K562 (cell line): ENCODE data around the gene RPRD1B. TPM values are rescaled to one million over a fixed set of nuclear protein-coding genes. Genes with fewer than 3 reads are reported as not detected.

Experiments used
- ATAC-seq: fragments of 200-7000 bp; cut with Tn5 transposase; 3 replicates; pipeline ENCODE4 v1.9.1; 2020; ENCODE audit warnings: moderate library complexity
- BruUV-seq: library from RNA; stranded (reverse); fragments of 400-500 nt; replicated peaks from 2 replicates; lab custom pipeline; 2021; lab: Mats Ljungman, UMichigan
- CTCF ChIA-PET: fragments of 300-600 bp; formaldehyde crosslinking; extraction: SDS; loops from one replicate; lab custom pipeline; 2021; ENCODE audit warnings: low intra/inter-chr PET ratio; lab: Yijun Ruan, JAX
- POLR2A ChIA-PET: fragments of 300-600, 350-650 bp; sonication (Branson Sonifier 250); formaldehyde crosslinking; extraction: SDS; loops from one replicate; lab custom pipeline; 2021; ENCODE audit warnings: antibody characterized with exemption, inconsistent platforms; lab: Yijun Ruan, JAX
- DNase-seq, 4 experiments: peaks; one replicate each; pipeline versions ENCODE4 v3.0.0 to v3.0.0-alpha.2; 2011 to 2018; ENCODE audit warnings: low spot score in 3 of 4, mixed read lengths in 3 of 4; ENCODE audit errors: extremely low read depth in 1 of 4
- FAIRE-seq: peaks from 2 replicates; lab custom pipeline; 2011; peaks lifted over from hg19 to GRCh38; lab: Jason Lieb, UNC
- H2AFZ ChIP-seq: 2 replicates; pipeline ENCODE4 v1.6.0; 2011; ENCODE audit warnings: low read depth, low read length, control low read depth, inconsistent platforms
- H3K27ac ChIP-seq: fragments of 200-600 bp; 3 replicates; pipeline ENCODE4 v1.8.0; 2011; ENCODE audit warnings: low read depth, mild to moderate bottlenecking, control low read depth, inconsistent platforms, low read length, moderate library complexity, mixed read lengths; ENCODE audit errors: extremely low read depth
- H3K27me3 ChIP-seq, 2 experiments: fragments of 300-600 bp in 1 of 2; 2 replicates in 1 of 2; 3 replicates in 1 of 2; pipeline versions ENCODE4 v1.6.0 to v1.8.0; 2011; ENCODE audit warnings: inconsistent platforms in 2 of 2, low read length in 2 of 2, mild to moderate bottlenecking in 1 of 2, mixed read lengths in 1 of 2, moderate library complexity in 1 of 2; ENCODE audit not compliant: control insufficient read depth in 2 of 2, insufficient read depth in 2 of 2
- H3K36me3 ChIP-seq: fragments of 300-600 bp; 3 replicates; pipeline ENCODE4 v1.8.0; 2011; ENCODE audit warnings: mild to moderate bottlenecking, low read length, inconsistent platforms; ENCODE audit not compliant: control insufficient read depth, insufficient read depth
- H3K4me1 ChIP-seq, 2 experiments: fragments of 200-600 bp in 1 of 2; replicated peaks in 1 of 2; 2 replicates in 1 of 2; 3 replicates in 1 of 2; pipeline versions ENCODE4 v1.5.1 to v1.8.0; 2011; ENCODE audit warnings: inconsistent platforms in 2 of 2, low read length in 2 of 2, mild to moderate bottlenecking in 1 of 2, mixed read lengths in 1 of 2, moderate library complexity in 1 of 2; ENCODE audit not compliant: control insufficient read depth in 2 of 2, insufficient read depth in 2 of 2
- H3K4me2 ChIP-seq: 2 replicates; pipeline ENCODE4 v1.6.1; 2011; ENCODE audit warnings: low read length, control low read depth, inconsistent platforms, mixed read lengths; ENCODE audit not compliant: insufficient read depth
- H3K4me3 ChIP-seq: fragments of 200-600 bp; sonication (generic), shearing (Covaris generic); 2 replicates; pipeline ENCODE4 v1.5.1; 2016; ENCODE audit warnings: control low read depth, inconsistent platforms
- H3K79me2 ChIP-seq: fragments of 200-600 bp; 3 replicates; pipeline ENCODE4 v1.8.0; 2011; ENCODE audit warnings: low read length, inconsistent platforms; ENCODE audit not compliant: control insufficient read depth, insufficient read depth
- H3K9ac ChIP-seq, 2 experiments: 2 replicates each; pipeline versions ENCODE4 v1.6.0 to v1.6.1; 2011; ENCODE audit warnings: low read depth in 2 of 2, low read length in 2 of 2, control low read depth in 1 of 2, inconsistent platforms in 1 of 2, mild to moderate bottlenecking in 1 of 2, mixed read lengths in 1 of 2; ENCODE audit not compliant: insufficient read depth in 1 of 2
- H3K9me1 ChIP-seq: one replicate; pipeline ENCODE4 v1.6.0; 2011; ENCODE audit warnings: inconsistent platforms, mild to moderate bottlenecking, low read length, moderate library complexity; ENCODE audit not compliant: control insufficient read depth, insufficient read depth
- H3K9me3 ChIP-seq: replicated peaks from 2 replicates; pipeline ENCODE4 v1.5.1; 2011; ENCODE audit warnings: low read depth, low read length, inconsistent platforms; ENCODE audit not compliant: control insufficient read depth, insufficient read depth
- H4K20me1 ChIP-seq: replicated peaks from 2 replicates; pipeline ENCODE4 v1.6.1; 2011; ENCODE audit warnings: low read length, inconsistent platforms, mixed read lengths; ENCODE audit not compliant: control insufficient read depth, insufficient read depth
- ARHGAP35 ChIP-seq: fragments of 450-650 bp; IDR thresholded peaks from 2 replicates; pipeline ENCODE4 v1.6.1; 2018; ENCODE audit not compliant: partially characterized antibody
- BRF1 ChIP-seq: IDR thresholded peaks from 3 replicates; pipeline ENCODE4 v1.6.1; 2011; ENCODE audit warnings: borderline replicate concordance, mild to moderate bottlenecking; ENCODE audit not compliant: insufficient read length; ENCODE audit errors: extremely low read depth
- ETV1 ChIP-seq: fragments of 450-650 bp; conservative IDR thresholded peaks from 2 replicates; pipeline ENCODE4 v1.6.1; 2016; ENCODE audit warnings: missing genetic modification characterization, control low read depth, low read depth, missing compliant biosample characterization
- HDAC3 ChIP-seq: fragments of 450-650 bp; IDR thresholded peaks from 2 replicates; pipeline ENCODE4 v1.6.1; 2018; ENCODE audit warnings: borderline replicate concordance, mild to moderate bottlenecking, moderate library complexity; ENCODE audit not compliant: partially characterized antibody
- MAZ ChIP-seq, 2 experiments: fragments of 450-650 bp in 1 of 2; sonication (generic) in 1 of 2; formaldehyde crosslinking; IDR thresholded peaks in 1 of 2; conservative IDR thresholded peaks in 1 of 2; 2 replicates each; pipeline versions ENCODE4 v1.4.0 to v1.5.0; 2020; ENCODE audit warnings: mild to moderate bottlenecking in 1 of 2, missing genetic modification reagents in 1 of 2
- NR1H2 ChIP-seq: sonication (generic); formaldehyde crosslinking; IDR thresholded peaks from 2 replicates; pipeline ENCODE4 v1.4.0; 2020; ENCODE audit warnings: mild to moderate bottlenecking, missing genetic modification reagents
- PML ChIP-seq: IDR thresholded peaks from 2 replicates; pipeline ENCODE4 v1.6.1; 2012; ENCODE audit warnings: low read length, inconsistent platforms
- TCF15 ChIP-seq: fragments of 250-450 bp; sonication (Bioruptor Pico); IDR thresholded peaks from 2 replicates; pipeline ENCODE4 v1.8.0; 2022; ENCODE audit warnings: moderate library complexity, mild to moderate bottlenecking, inconsistent platforms
- WHSC1 ChIP-seq: IDR thresholded peaks from one replicate; pipeline ENCODE4 v1.6.1; 2012; ENCODE audit warnings: low read length, control low read depth, inconsistent platforms
- ZBTB17 ChIP-seq: fragments of 450-650 bp; formaldehyde crosslinking; IDR thresholded peaks from 2 replicates; pipeline ENCODE4 v1.4.0; 2020; ENCODE audit warnings: mild to moderate bottlenecking
- ZNF143 ChIP-seq: sonication (generic); formaldehyde crosslinking; IDR thresholded peaks from 2 replicates; pipeline ENCODE4 v1.9.0; 2022; ENCODE audit warnings: mild to moderate bottlenecking, missing genetic modification reagents
- ZNF561 ChIP-seq: fragments of 450-650 bp; formaldehyde crosslinking; conservative IDR thresholded peaks from 2 replicates; pipeline ENCODE4 v1.4.0; 2020; ENCODE audit warnings: mild to moderate bottlenecking, moderate library complexity
- WGBS: fragments of 100-300 bp; shearing (Covaris generic); methylation state at CpG from one replicate; pipeline ENCODE4 v1.1.6; 2016; ENCODE audit warnings: low coverage, mixed read lengths; ENCODE audit not compliant: insufficient coverage; ENCODE audit errors: missing lambda C conversion rate; 5-methylcytosine and 5-hydroxymethylcytosine counted together
- in situ Hi-C: fragments of 300-500 bp; cut with MboI; formaldehyde crosslinking; loops from 4 replicates; pipeline ENCODE4 v1.15.0; 2018; ENCODE audit warnings: inconsistent platforms, mixed read lengths
- intact Hi-C: fragments of 100-400 bp; cut with micrococcal nuclease; formaldehyde crosslinking; loops from 2 replicates; pipeline ENCODE4 v1.14.2; 2022
- polyA plus RNA-seq, 8 experiments: library from polyadenylated mRNA; depleted of rRNA in 4 of 8; stranded (reverse) in 5 of 8; unstranded in 3 of 8; fragments of >200 nt; fragmentation: Nextera tagmentation in 2 of 8; fragmentation: Illumina TruSeq in 1 of 8; extraction: Ambion mirVana in 2 of 8; extraction: Trizol in 1 of 8; gene quantifications; 2 replicates each; pipeline versions ENCODE4 v1.2.1 to v1.2.3, GENCODE V29; 2011 to 2014; ENCODE audit warnings: inconsistent platforms in 1 of 8, missing spikeins in 1 of 8
- total RNA-seq, 7 experiments: library from RNA; depleted of rRNA in 6 of 7; stranded (reverse); fragments of >200 nt in 6 of 7; fragmentation: Illumina TruSeq in 2 of 7; extraction: Trizol in 2 of 7; gene quantifications; 2 replicates each; pipeline versions ENCODE4 v1.2.1 to v1.2.3, GENCODE V29; 2011 to 2021; ENCODE audit warnings: low replicate concordance in 1 of 7

The RPRD1B gene
- total and polyA plus RNA-seq, 9 of the 15 experiments (the other 6 are each of a cell fraction or from before 2014, with no cell fraction given) = 5.5 to 43.0 (median 24.4) TPM

- no peak for TF ChIP-seq ARHGAP35
- no peak for TF ChIP-seq HDAC3
- no peak for TF ChIP-seq TCF15 (CRISPR knock-in tag)
- no peak for TF ChIP-seq BRF1
- TF ChIP-seq ZNF561 (CRISPR knock-in tag) = no peak
- TF ChIP-seq MAZ (CRISPR knock-in tag; conservative IDR thresholded peaks at IDR 0.05 in 1 of 2, IDR thresholded peaks at IDR 0.05 in 1 of 2) = no peak
- TF ChIP-seq, all 486 proteins: peak for 0
Observed at GRCh38 chr20:38011696-38012095, 21.9 kb upstream of the RPRD1B start (continued).

GRCh38 chr20:38012332-38012731 is 21.2 kb upstream of the RPRD1B start:
- 95% methylated on average over 8 of the region's 8 CpGs for WGBS
- BruUV-seq = no TSS peak
- H3K36me3 ChIP-seq = peaks cover 89% of the 10 kb centered on the region

More at GRCh38 chr20:38012332-38012731, 21.2 kb upstream of the RPRD1B start:
- Histone ChIP-seq H3K4me2 (no peak overlapping the region), H3K27me3 (no peaks in the 10 kb centered on the region), H3K4me1 (no peaks in the 10 kb centered on the region), H2AFZ (no peak overlapping the region), H3K79me2 (peaks cover 86% of the 10 kb centered on the region; the same call in 2 of the 3 replicates), H3K4me3 (no peak overlapping the region), H4K20me1 (peaks cover 17% of the 10 kb centered on the region), H3K9me1 (no peaks in the 10 kb centered on the region), H3K9ac (no peak overlapping the region), H3K27ac (no peak overlapping the region), H3K9me3 (no peaks in the 10 kb centered on the region)
- no peak for TF ChIP-seq ZNF143 (CRISPR knock-in tag)
- TF ChIP-seq NR1H2 = no peak
- no peak for TF ChIP-seq WHSC1
- TF ChIP-seq PML = no peak
- no peak for TF ChIP-seq ETV1 (tag)
- TF ChIP-seq ZBTB17 (CRISPR knock-in tag) = no peak
- CTCF ChIA-PET = no interaction called here
- FAIRE-seq (no peak), DNase-seq (no peak), ATAC-seq (no peak)
- in situ Hi-C loops (no loop called here), intact Hi-C loops (no loop called here)
- POLR2A ChIA-PET = interaction anchor here (0.6 to 2.2 kb wide), 4 partner anchors 9 to 80 kb away, joined by 3 to 7 read pairs (median 4); partner anchors contain the start of genes RPRD1B and TTI1
